PFSK-1 (cell line): ENCODE results near the gene NCAM1.

Experiments
- FOXP2 ChIP-seq: optimal IDR thresholded peaks from 2 replicates; pipeline ENCODE3; 2011; ENCODE audit warnings: borderline replicate concordance, control low read depth, inconsistent platforms; ENCODE audit not compliant: insufficient read depth; ENCODE audit errors: extremely low read length, extremely low read depth
- POLR2AphosphoS5 ChIP-seq: IDR thresholded peaks from 2 replicates; pipeline ENCODE4 v1.6.1; 2012; ENCODE audit warnings: low read depth, mild to moderate bottlenecking, control low read depth, low read length, moderate library complexity
- SIN3A ChIP-seq: IDR thresholded peaks from 2 replicates; pipeline ENCODE4 v1.6.1; 2012; ENCODE audit warnings: mild to moderate bottlenecking, low read length, moderate library complexity, borderline replicate concordance; ENCODE audit not compliant: insufficient read depth
- TAF1 ChIP-seq: IDR thresholded peaks from 2 replicates; pipeline ENCODE4 v1.6.1; 2012; ENCODE audit warnings: low read length, control low read depth, borderline replicate concordance; ENCODE audit not compliant: insufficient read depth
- TF ChIP-seq, protein P1 (sequence below), 2 experiments: IDR thresholded peaks; 2 replicates each; pipeline versions ENCODE4 v1.6.1 to v1.8.0; 2011 to 2012; ENCODE audit warnings: low read depth in 2 of 2, low read length in 2 of 2, control low read depth in 1 of 2, inconsistent platforms in 1 of 2, mild to moderate bottlenecking in 1 of 2, moderate library complexity in 1 of 2; ENCODE audit not compliant: insufficient read depth in 1 of 2

Gene NCAM1

DNA sequence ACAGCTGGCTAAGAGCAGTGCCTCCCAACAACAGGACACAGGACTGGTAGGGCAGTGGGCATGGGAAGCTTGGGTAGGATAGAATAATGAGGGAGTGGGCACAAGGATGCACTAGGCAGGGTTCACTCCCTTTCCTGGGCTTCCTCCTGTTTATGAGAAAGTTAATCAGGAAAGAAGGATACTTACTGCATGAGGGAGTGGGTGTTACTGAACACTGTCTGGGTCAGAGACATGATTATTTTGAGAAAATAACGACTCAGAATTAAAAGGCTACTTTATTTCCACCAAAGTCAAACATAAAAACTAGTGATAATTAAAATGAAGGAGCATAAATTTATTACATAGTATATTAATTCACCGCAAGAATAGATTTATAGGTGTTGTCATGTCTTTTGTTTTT is 35.8 kb downstream of the NCAM1 start:
- TF ChIP-seq SIN3A = no peak
- no peak for TF ChIP-seq TAF1
- no peak for TF ChIP-seq POLR2AphosphoS5
- TF ChIP-seq, protein P1, sequence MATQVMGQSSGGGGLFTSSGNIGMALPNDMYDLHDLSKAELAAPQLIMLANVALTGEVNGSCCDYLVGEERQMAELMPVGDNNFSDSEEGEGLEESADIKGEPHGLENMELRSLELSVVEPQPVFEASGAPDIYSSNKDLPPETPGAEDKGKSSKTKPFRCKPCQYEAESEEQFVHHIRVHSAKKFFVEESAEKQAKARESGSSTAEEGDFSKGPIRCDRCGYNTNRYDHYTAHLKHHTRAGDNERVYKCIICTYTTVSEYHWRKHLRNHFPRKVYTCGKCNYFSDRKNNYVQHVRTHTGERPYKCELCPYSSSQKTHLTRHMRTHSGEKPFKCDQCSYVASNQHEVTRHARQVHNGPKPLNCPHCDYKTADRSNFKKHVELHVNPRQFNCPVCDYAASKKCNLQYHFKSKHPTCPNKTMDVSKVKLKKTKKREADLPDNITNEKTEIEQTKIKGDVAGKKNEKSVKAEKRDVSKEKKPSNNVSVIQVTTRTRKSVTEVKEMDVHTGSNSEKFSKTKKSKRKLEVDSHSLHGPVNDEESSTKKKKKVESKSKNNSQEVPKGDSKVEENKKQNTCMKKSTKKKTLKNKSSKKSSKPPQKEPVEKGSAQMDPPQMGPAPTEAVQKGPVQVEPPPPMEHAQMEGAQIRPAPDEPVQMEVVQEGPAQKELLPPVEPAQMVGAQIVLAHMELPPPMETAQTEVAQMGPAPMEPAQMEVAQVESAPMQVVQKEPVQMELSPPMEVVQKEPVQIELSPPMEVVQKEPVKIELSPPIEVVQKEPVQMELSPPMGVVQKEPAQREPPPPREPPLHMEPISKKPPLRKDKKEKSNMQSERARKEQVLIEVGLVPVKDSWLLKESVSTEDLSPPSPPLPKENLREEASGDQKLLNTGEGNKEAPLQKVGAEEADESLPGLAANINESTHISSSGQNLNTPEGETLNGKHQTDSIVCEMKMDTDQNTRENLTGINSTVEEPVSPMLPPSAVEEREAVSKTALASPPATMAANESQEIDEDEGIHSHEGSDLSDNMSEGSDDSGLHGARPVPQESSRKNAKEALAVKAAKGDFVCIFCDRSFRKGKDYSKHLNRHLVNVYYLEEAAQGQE (IDR thresholded peaks at IDR 0.05; ENCODE audit: insufficient read depth in 1 of 2, low read depth in 2 of 2, low read length in 2 of 2) = no peak
- TF ChIP-seq FOXP2 = no peak

DNA sequence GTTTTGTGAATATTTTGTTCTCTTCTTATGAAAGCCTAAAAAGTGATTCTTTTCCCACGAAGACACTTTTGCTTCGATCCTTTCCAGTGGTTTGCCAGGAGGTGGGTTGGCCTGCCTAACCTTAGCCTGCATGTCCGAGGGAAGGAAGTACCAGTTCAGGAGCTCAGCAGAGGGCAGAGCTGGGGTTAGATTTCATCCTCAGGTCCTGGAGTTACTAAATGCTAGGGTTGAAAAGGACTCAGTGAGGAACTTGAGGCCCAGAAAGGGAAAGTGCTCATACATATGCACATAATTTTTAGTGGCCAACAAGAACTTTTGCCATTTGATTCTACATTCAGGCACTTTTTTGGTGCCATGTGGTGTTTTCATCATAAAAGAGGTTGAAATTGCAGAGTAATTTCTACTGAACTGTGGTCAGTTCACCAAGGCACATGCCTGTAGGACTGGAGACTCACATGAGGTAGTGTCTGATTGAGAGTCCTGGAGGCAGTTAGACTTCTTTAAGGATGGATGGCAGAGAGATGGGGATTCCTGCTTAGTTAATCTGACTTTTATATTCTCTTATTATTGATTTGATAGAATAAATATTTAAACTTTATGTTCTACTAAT is 36.7 kb downstream of the NCAM1 start:
- no peak for TF ChIP-seq TAF1
- TF ChIP-seq SIN3A = no peak
- no peak for TF ChIP-seq POLR2AphosphoS5
- TF ChIP-seq FOXP2 = no peak
- TF ChIP-seq, protein P1 (IDR thresholded peaks at IDR 0.05; ENCODE audit: insufficient read depth in 1 of 2, low read depth in 2 of 2, low read length in 2 of 2) = no peak

DNA sequence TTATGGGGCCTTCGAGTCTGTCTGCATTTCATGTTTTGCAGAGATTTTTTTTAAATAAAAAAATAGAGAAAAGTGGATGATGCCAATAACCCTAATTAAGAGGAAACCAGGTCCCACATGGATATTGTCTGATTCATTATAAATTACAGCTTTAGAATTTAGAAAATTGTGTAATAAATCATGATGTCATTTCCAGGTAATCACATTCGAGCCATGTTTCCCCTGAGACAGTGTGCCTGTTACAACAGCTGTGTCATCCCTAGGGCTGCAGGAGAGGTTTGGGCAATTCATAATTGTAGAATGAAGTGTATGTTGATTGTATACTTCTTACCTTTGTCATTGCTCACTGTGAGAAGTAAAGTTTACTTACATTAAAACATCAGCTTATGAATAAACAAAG is 38.3 kb downstream of the NCAM1 start:
- TF ChIP-seq FOXP2 (no peak), TAF1 (no peak), SIN3A (no peak), POLR2AphosphoS5 (no peak)
- TF ChIP-seq, protein P1 (IDR thresholded peaks at IDR 0.05; ENCODE audit: insufficient read depth in 1 of 2, low read depth in 2 of 2, low read length in 2 of 2) = no peak

DNA sequence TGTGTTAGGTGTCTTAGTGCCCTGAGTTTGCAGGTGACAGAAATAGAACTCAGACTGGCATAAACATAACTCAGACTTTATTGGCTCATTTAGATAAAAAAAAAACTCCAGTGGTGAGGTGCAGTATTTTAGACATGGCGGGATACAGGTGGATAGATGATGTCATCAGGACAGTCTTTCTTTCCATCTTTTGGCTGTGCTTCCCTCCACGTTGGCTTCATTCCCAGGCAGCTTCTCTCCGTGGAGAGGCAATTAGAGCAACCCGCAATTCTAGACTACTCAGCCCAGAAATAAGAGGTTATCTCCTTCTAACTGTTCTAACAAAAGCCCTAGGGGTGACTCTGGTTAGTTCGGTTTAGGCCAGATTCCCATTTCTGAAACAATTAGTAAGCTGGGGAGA is 40.5 kb downstream of the NCAM1 start:
- TF ChIP-seq, protein P1 (IDR thresholded peaks at IDR 0.05; ENCODE audit: insufficient read depth in 1 of 2, low read depth in 2 of 2, low read length in 2 of 2) = no peak
- TF ChIP-seq TAF1 = no peak
- TF ChIP-seq SIN3A = no peak
- no peak for TF ChIP-seq FOXP2
- TF ChIP-seq POLR2AphosphoS5 = no peak
